DLD1 (cell line): Measurements from ENCODE around the gene GAGE10.

ENCODE experiments used
- in situ Hi-C: cut with HindIII; loops from 2 replicates; pipeline ENCODE4 v1.10.0; 2017; ENCODE audit warnings: low sequenced_read_pairs

The GAGE10 gene, protein sequence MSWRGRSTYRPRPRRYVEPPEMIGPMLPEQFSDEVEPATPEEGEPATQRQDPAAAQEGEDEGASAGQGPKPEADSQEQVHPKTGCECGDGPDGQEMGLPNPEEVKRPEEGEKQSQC

DNA sequence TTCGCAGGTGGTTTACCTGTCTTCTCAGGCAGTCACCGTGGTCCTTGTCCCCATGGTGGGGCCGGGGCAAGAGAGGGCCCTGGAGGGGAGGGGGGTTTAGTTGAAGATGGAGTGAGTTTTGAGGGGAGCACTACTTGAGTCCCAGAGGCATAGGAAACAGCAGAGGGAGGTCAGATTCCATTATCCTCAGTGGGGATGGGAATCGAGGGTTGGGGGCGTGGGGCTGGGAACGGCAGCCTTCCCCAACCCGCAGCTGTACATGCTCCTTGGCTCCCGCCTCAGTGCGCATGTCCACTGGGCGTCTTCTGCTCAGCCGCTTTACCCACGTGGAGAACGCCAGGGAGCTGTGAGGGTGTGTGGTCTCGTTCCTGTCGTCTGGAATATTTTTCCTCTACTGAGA, at the start of gene GAGE10:
GAGE10 (plus strand) TSS at position 301 of the 400 bp plus-strand sequence. CDS start 1,214 bp downstream, outside the sequence.
- in situ Hi-C loops = no loop called here

DNA sequence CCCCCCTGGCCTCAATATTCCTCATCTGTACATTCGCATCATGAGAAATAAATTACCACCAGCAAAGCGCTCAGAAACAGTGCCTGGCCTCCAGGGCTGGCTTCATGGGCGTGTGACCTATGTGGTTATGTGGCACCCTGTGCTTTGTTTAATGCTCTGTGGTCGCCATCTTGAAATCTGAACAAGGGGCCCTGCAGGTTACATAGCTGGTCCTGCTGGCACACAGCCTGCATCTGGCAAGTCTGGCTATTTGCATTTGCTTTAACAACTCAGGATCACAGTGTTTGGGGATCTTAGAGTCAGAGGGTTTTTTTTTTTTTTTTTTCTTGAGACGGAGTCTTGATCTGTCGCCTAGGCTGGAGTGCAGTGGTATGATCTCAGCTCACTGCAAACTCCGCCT, 48.8 kb upstream of the GAGE10 start:
- in situ Hi-C loops = no loop called here

DNA sequence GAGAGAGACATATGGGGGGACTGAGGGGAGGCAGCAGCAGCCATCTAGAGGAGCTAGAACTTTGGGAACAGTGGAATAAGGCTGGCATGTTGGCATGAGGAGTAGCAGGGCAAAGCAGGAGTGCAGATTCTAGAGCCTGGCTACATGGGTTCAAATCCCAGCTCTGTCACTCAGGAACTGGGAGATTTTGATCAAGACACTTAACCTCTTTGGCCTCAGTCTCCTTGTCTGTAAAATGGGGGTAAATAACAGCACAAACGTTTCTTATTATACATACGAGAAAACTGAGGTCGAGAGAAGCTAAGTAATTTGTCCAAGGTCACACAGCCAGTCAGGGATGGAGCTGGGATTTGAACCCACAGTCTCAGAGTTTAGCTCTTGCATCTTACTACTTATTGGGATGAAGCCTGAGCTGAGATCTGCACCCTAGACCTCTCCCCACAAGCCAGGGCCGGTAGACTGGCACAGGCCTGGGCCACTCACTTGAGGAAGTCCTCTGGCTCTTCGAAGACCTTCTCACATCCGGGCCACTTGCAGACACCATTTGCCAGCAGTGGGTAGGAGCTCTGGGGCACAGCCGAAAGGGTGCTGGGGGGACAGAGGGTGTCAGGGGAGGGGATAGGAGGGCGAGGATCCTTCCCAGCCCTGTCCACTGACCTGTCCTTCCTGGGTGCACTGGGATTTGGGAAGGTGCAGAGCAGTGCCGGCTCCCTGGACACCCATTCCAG, 47.0 kb upstream of the GAGE10 start:
- in situ Hi-C loops = no loop called here

DNA sequence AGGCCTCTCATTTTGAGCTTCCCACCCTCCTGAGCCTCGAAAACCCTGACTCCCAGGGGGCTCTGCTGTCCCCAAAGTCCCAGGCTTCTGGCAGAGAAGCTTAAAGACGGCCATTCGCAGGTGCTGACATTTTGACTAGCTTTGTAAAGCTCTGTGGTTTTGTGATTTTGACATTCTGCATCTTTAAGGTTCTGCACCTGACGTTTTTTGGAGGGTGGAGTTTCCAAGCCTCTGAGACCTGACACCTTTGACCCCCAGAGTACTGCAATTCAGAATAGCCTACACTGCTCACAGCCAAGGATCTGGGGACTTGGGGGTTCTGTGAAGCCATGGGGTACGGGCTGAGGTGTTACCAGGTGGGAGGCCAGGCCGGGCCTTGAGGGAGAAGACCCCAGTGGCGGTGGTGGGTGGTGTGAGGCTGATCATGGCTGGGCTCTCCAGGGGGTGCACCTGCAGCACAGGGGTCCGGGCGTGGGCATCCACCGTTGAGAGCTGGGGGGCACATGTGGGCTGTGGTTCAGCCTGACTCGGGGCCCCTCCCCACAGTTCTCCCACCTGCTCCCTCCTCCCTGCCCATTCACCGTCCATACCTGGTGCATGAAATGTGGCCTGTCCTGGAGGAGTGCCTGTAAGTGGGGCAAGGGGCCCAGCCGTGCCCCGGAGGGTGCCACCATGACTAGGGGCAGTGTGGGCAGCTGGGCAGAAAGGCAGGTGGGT, 46.2 kb upstream of the GAGE10 start:
- in situ Hi-C loops = no loop called here

DNA sequence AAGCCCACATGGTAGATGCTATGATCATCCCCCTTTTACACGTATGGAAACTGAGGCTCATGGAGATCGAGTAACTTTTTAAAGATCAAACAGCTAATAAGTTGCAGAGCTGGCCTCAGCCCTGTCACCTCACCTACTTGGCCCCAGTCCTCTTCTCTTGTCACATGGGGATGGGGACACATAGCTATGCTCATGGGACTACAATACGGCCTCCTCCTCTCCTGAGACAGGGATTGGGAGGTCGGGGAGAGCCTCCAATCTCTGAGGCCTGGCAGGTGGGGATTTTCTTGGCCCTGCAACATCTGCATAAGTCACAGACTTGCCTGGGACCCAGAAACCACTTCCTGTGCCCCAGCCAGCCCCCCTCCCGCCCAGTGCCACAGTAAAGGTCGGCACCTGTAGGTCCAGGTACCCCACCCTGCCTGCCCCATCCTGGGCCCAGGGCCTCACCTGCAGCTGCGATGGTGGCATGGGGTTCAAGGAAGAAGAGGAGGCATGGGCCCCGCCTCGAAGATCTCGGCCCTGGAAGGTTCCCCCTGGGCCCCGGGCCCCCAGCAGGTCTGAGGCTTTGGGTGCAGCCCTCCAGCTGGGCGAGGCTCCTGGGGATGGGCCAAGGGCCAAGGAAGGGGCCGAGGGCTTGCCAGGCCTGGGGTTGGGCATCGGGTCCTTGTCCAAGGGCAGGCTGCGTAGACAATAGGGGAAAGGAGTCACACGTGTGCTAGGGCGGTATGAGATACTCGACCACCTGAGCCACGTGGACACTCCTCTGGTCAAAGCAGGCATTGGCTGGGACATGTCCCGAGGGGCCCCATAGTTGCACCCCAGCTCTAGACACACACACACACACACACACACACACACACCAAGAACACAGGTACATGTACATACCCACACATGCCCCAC, 45.3 kb upstream of the GAGE10 start:
- in situ Hi-C loops = no loop called here

DNA sequence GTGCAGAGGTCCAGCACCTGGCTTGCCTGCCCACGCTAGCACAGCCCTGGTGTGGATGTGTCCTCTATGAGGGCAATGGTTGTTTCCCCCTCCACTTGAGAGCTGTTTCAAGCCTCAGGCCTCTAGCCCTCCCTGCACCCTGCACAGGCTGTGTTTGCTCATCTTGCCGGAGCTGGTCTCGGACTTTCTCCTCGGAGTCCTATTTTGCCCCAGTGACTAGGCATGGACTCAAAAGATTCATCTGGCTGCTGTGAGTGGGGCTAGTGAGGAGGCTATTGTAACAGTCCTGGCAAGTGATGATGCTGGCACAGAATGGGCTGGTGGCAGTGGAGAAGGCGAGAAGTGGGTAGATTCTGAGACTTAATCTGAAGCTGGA, 44.7 kb upstream of the GAGE10 start:
- in situ Hi-C loops = no loop called here

DNA sequence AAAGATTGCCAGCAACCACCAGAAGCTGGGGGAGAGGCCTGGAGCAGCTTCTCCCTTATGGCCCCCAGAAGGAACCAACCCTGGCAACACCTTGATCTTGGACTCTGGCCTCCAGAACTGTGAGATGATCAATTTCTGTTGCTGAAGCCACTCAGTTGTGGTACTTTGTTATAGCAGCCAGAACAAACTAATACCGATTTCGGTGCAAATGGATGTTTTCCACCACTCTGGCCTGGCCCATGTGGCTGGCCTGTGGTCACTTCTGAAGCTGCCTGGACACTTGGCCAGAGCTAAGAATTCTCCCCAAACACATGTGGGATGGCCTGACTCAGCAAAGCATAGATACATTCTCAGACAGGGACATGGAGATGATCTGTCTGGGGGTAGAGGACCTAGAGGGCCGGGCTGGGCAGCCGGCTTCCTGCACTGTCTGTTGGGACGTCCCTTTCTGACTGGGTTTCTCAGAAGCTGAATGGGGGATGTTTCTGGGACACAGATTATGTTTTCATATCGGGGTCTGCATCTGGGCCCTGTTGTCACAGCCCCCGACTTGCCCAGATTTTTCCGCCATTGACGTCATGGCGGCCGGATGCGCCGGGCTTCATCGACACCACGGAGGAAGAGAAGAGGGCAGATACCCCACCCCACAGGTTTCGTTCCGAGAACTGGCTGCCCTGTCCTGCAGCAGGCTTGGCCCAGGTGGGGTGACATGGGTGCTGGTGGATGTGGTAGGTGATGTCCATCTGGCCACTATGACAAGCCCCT, 43.0 kb upstream of the GAGE10 start:
- in situ Hi-C loops = no loop called here

DNA sequence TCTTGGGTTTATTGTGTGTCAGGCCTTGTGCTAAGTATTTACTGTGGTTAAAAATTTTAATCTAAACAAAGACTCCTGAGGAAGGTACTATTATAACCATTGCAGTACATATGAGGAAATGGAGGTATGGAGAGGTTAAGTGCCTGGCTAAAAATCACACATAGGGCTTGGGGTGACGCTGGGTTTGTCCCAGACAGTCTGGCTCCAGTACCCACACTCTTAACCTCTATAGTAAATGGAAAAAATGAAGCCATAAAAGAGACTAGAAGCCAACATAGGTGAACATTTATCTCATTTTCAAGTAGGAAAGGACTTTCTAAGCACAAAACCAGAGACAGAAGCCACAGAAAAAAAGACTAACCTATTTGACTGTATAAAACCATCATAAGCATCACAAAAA, 40.8 kb upstream of the GAGE10 start:
- in situ Hi-C loops = no loop called here

DNA sequence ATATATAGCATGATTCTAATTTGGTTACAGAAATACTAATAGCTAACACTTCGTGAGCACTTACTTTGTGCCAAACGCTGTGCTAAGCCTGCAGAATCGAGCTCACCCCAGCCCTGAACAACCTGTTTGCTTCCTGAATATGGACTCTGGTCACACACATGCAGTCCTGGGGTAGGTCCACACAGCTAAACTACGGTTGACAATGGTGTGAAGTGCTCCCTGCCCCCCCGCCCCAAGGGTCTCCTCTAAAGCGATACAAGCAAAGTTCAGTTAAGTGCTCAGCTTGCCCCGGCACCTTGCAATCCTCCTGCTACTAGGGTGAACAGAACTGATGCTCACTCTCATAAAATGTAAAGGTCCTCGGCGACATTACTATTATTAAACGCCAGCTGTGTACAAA, 39.8 kb upstream of the GAGE10 start:
- in situ Hi-C loops = no loop called here

DNA sequence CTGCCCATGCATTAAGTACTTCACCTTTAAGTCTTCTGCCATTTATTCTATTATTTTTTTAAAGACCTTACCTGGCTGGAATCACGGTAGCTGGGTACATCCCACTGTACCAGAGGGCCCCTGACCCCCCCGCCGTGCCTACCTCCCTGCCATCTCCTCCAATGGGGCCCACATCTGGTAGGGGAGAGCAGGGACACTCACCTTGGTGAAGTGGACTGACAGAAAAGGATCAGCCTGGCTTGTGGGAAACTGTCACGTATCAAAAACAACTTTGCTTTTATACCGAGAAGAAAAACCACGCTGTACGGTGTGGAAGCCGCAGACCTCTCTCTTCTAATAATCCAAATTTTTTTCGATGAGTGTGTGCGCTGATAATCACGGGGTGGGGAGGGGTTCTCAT, 39.0 kb upstream of the GAGE10 start, which contains the start of gene FOXP3:
FOXP3 (minus strand) TSS at position 251 of the 400 bp plus-strand sequence. CDS start 6,205 bp downstream, outside the sequence.
- in situ Hi-C loops = no loop called here

DNA sequence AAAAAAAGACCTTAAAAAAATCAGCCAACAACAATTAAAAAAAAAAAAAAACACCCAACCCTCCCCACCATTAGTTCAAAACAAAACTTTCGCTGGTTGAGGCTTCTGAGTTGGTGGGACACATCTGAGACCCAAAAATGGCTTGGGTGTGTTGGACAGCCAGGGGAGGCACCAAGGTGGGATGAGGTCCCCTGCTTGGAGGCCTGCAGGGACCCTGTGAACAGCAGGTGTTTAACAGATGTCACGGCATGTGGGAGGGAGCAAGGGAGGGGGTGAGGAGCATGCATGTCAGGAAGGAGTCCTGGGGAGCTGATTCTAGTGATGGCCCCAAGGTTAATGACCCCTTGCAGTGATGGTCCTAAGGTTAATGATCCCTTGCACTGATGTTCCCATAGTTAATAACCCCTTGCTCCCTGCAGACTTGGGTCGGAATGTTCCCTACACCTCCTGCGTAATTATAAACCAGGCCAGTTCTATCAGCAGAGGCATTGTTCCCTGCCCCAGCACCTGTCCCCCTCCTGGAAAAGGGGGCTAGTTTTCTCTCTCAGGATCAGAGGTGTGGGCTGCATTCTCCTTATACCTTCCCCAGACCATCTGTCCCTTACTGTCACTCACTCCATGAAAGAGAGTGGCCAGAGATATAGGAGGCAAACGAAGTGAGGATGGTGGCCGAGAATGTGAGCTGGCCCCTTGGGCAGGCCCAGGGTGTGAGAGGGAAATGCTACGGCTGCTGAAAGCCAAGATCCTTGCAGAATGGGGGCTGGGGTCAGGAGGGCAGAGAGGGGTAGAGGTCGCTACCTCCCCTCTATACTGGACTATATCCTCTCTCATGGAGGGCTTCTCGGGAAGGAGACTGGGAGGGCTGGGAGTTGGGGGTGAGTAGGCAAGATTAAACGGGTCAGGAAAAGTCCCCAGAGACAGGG, 36.7 kb upstream of the GAGE10 start:
- in situ Hi-C loops = no loop called here

DNA sequence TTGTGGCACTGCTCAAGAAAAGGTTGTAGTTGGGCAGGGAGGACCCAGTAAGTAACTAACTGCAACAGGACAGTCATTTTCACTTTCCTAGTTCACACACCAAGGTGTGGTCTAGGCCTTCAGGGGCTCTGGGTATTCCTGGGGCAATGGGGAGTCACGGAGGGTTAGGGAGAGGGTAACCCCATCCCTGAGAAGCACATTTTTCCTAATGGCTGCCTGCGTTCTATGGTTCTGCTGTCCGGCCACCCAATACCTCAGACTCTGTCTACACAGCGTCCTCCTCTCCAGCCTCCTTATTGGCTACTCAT, 34.8 kb upstream of the GAGE10 start:
- in situ Hi-C loops = no loop called here

DNA sequence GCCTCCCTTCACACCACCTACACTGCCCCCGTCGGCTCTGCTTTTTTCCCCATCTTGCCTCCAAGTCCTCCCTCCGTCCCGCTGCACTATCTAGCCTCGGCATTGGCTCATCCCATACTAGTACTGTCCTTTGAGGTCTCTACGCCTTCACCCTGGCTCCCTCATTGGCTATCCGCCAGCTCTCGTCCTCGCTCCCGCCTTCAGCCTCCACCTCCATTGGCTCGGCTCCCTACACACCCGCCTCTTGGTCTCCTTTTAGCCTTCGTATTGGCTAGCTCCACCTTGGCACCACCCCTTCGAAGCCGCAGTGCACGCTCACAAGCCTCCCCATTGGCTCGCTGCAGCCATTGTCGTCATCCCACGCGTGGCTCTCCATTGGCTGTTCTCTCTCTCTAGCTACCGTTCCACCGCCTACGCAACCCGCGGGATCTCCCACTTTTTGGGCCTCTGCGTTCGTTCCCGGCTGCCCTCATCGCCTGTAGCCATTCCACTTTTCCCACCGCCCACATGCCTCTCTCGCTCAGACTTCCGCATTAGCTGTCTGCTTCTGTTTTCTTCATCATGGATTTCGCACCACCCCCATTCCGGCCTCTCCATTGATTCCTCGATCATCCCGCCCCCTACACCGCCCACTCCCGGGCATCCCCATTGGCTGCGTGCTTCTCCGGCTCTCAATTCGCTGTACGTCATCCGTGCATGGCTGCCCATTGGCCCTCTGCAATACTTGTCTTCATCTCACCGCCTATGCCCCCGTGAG, 34.3 kb upstream of the GAGE10 start:
- in situ Hi-C loops = no loop called here

DNA sequence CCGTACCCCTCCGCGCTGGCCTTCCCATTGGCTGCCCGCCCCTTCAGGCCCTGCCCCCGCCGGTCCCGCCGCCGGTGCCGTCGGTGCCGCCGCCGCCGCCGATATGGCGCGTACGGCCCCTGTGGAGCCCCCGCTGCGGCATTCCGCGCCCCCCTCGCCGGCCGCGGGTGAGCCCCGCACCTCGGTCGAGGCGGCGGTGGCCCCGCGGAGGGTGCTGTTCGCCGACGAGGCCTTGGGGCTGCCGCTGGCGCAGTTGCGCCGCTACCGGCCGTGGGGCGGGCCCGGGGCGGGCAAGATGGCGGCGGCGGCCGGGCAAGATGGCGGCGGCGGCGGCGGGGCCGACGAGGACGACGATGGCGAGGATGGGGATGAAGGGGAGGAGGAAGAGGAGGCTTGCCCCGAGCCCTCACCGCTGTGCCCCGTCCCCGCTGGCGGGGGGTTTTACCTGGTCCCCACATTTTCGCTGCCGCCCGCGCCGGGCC, 33.6 kb upstream of the GAGE10 start, which contains the start of gene PPP1R3F:
PPP1R3F (plus strand) TSS at position 27 of the 482 bp plus-strand sequence; CDS start at position 104, 77 bp downstream.
- in situ Hi-C loops = no loop called here

DNA sequence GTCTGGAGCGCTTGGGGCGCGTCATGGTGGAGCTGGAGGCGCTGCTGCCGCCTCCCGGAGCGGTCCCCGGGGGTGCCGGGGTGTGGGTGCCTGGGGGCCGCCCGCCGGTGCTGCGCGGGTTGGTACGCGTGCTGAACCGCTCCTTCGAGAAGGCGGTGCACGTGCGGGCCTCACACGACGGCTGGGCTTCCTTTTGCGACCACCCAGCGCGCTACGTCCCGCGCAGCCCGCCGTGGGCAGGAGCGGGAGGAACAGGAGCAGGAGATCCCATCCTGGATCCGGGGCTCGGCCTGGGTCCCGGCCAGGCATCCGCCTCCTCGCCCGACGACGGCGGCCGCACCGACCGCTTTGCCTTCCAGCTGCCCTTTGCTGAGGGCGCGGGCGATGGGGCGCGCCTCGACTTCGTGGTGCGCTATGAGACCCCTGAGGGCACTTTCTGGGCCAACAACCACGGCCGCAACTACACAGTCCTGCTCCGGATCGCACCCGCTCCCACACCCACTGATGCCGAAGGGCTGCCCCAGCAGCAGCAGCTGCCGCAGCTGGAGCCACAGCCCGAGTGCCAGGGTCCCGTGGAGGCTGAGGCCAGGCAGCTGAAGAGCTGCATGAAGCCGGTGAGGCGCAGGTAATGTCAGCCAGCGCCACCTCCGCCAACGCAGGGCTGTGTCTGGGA, 33.1 kb upstream of the GAGE10 start:
- in situ Hi-C loops = no loop called here

DNA sequence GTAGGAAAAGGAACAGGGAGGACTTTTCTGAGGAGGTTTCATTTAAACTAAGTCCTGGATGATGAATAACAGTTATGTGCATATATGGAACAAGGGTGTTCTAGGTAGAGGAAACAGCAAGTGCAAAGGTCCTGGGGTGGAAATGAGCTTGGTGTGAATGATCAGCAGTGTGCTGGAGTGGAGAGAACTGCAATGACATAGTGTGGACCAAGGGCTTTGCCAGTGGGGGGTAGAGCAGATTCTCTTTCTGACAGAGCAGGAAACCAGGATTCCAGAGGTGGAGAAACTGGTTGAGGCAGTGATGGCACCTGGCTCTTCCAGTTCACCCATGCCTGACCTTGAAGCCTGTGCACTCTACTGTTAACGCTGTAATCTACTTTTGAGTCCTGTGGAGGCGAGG, 32.1 kb upstream of the GAGE10 start:
- in situ Hi-C loops = no loop called here

DNA sequence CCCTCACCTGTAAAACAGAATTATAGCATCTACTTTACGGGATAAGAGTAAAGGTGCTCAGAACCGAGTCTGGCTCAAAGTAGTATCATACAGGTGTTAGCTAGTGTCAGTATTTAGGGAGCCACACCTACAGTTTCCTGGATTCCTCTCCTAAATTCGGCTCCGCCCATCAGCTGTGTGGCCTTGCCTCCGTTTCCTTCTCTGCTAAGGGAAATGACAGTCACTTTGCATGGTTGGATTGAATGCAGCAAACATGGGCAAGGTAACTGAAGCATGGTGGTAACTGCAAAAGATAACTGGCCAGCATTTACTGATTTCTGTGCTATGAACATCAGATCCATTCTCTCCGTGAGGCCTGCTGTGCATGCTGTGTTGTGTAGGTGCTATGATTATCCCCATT, 31.0 kb upstream of the GAGE10 start:
- in situ Hi-C loops = no loop called here

DNA sequence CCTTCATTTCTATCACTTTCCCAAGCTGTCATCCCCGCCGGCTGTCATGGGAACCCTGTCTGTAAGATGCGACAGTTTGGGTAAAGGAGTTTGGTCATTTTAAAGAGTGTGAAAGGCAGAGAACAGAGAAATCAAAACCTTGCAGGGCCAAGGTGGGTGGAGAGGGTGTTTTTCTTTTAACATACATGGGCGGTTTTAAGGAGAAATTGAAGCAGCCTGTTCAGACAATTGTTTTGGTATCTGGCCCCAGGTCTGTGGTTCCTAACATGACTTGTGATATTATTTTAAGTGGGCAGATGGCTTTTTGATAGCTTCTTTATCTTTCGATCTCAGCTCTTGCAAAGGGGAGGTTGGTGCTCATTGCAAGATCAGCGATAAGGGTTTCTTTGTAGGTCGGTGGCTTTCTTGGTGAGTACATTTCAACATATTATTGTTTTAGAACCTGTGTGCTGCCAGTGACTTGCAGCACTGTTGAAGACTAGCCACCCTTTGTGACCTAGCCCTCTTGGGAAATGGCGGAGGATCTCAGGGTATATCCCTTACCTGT, 30.2 kb upstream of the GAGE10 start:
- in situ Hi-C loops = no loop called here
